GM12874 (cell line): Measurements from ENCODE around the gene MAPK8IP3.

Experiments
- CTCF ChIP-seq: IDR thresholded peaks from 2 replicates; pipeline ENCODE4 v1.5.1; 2011; ENCODE audit warnings: low read depth, mild to moderate bottlenecking, control low read depth, low read length, moderate library complexity; ENCODE audit not compliant: insufficient read depth

The MAPK8IP3 gene

GRCh38 chr16:1810536-1810935, 104.5 kb downstream of the MAPK8IP3 start:
- no peak for TF ChIP-seq CTCF

GRCh38 chr16:1812732-1813163, 106.8 kb downstream of the MAPK8IP3 start:
- peak; percentile 19; the same call in 1 of the 2 replicates for TF ChIP-seq CTCF

- no peak for TF ChIP-seq CTCF
These were observed 109.5 kb downstream of the MAPK8IP3 start for GRCh38 chr16:1815461-1815860.

GRCh38 chr16:1816396-1817275, 110.6 kb downstream of the MAPK8IP3 start:
- no peak for TF ChIP-seq CTCF

GRCh38 chr16:1817276-1817589, 111.2 kb downstream of the MAPK8IP3 start:
- TF ChIP-seq CTCF, result no peak

- TF ChIP-seq CTCF, result no peak
These were observed 111.7 kb downstream of the MAPK8IP3 start for GRCh38 chr16:1817716-1818115.

- no peak for TF ChIP-seq CTCF
These were observed 112.3 kb downstream of the MAPK8IP3 start for GRCh38 chr16:1818204-1818872.
